NCI-H2029 (cell line): ENCODE results near the gene ERG.

Experiments
- DNase-seq: peaks from one replicate; lab custom pipeline; 2025; lab: John Stamatoyannopoulos, UW

Gene ERG

GRCh38 chr21:38330666-38331065 lies 167.6 kb downstream of the ERG start:
- no peak for DNase-seq
